Chondrocyte (in vitro differentiated cells): ENCODE results near the gene SLCO3A1. TPM values are rescaled to one million over a fixed set of nuclear protein-coding genes. Genes with fewer than 3 reads are reported as not detected.
"Not testable (repeated sequence)": the region's sequence is repeated elsewhere in the genome, so short reads cannot be mapped to it uniquely, and the experiment has no call there.

Experiments
- DNase-seq: peaks from one replicate; pipeline ENCODE4 v3.0.0; 2021; ENCODE audit warnings: mixed read lengths, low spot score
- H3K27ac Mint-ChIP-seq: one replicate; pipeline ENCODE4 v1.8.0; 2021; ENCODE audit warnings: mild to moderate bottlenecking, moderate library complexity, mixed read lengths; ENCODE audit not compliant: unreplicated experiment
- H3K27me3 Mint-ChIP-seq: 2 replicates; pipeline ENCODE4 v1.8.0; 2021; ENCODE audit warnings: low read depth, mixed read lengths
- H3K36me3 Mint-ChIP-seq: 2 replicates; pipeline ENCODE4 v1.8.0; 2021; ENCODE audit warnings: low read depth, mixed read lengths
- H3K4me1 Mint-ChIP-seq: 2 replicates; pipeline ENCODE4 v1.8.0; 2021; ENCODE audit warnings: low read depth, mild to moderate bottlenecking, mixed read lengths
- H3K4me3 Mint-ChIP-seq: one replicate; pipeline ENCODE4 v1.8.0; 2021; ENCODE audit warnings: mild to moderate bottlenecking, moderate library complexity, mixed read lengths; ENCODE audit not compliant: unreplicated experiment
- H3K9me3 Mint-ChIP-seq: 2 replicates; pipeline ENCODE4 v1.8.0; 2021; ENCODE audit warnings: low read depth, mixed read lengths
- CTCF ChIP-seq: fragments of 200-600 bp; sonication (generic); IDR thresholded peaks from 2 replicates; pipeline ENCODE4 v1.5.0; 2021; ENCODE audit warnings: antibody characterized with exemption, mild to moderate bottlenecking, moderate library complexity
- total RNA-seq: library from RNA; stranded (reverse); gene quantifications from 3 replicates; pipeline ENCODE4 v1.2.1, GENCODE V29; 2021

The SLCO3A1 gene
- total RNA-seq, 1 donor from 2014 or later: 3.7 TPM

- no peaks in the 10 kb centered on the region for H3K4me1 Mint-ChIP-seq
- H3K27me3 Mint-ChIP-seq: peaks cover 38% of the 10 kb centered on the region
- H3K36me3 Mint-ChIP-seq: no peaks in the 10 kb centered on the region
- no peak for DNase-seq
- no peak overlapping the region for H3K27ac Mint-ChIP-seq
- no peak for TF ChIP-seq CTCF
- H3K4me3 Mint-ChIP-seq: no peak overlapping the region
- no peaks in the 10 kb centered on the region for H3K9me3 Mint-ChIP-seq
Observed at GRCh38 chr15:92056875-92057274, 203.4 kb downstream of the SLCO3A1 start.

GRCh38 chr15:92059036-92059970 is 205.8 kb downstream of the SLCO3A1 start:
- TF ChIP-seq CTCF: no peak
- DNase-seq: no peak
- Mint-ChIP-seq H3K4me3 (no peak overlapping the region), H3K27me3 (peaks cover 31% of the 10 kb centered on the region), H3K4me1 (no peaks in the 10 kb centered on the region), H3K27ac (no peak overlapping the region), H3K36me3 (no peaks in the 10 kb centered on the region), H3K9me3 (peaks cover 1% of the 10 kb centered on the region)

- H3K27me3 Mint-ChIP-seq: peaks cover 36% of the 10 kb centered on the region
- DNase-seq, H3K36me3 Mint-ChIP-seq, H3K4me1 Mint-ChIP-seq, H3K27ac Mint-ChIP-seq, H3K4me3 Mint-ChIP-seq, H3K9me3 Mint-ChIP-seq: not testable (repeated sequence)
Observed at GRCh38 chr15:92059971-92060311, 206.4 kb downstream of the SLCO3A1 start.

- TF ChIP-seq CTCF: no peak
- Mint-ChIP-seq H3K27me3 (peaks cover 26% of the 10 kb centered on the region), H3K4me1 (no peaks in the 10 kb centered on the region), H3K27ac (no peak overlapping the region), H3K4me3 (no peak overlapping the region), H3K36me3 (no peaks in the 10 kb centered on the region), H3K9me3 (peaks cover 5% of the 10 kb centered on the region)
- DNase-seq: no peak
Observed at GRCh38 chr15:92061511-92062195, 208.1 kb downstream of the SLCO3A1 start.

- Mint-ChIP-seq H3K4me3 (no peak overlapping the region), H3K9me3 (peaks cover 5% of the 10 kb centered on the region), H3K27ac (no peak overlapping the region), H3K4me1 (no peaks in the 10 kb centered on the region), H3K27me3 (peaks cover 20% of the 10 kb centered on the region), H3K36me3 (no peaks in the 10 kb centered on the region)
- no peak for TF ChIP-seq CTCF
- DNase-seq: no peak
Observed at GRCh38 chr15:92062505-92062904, 209.0 kb downstream of the SLCO3A1 start.
